ENCODE data around the gene FOXL3.
A peak's percentile ranks its signal among the peaks of the same experiment; 100 is the strongest.
"Not testable (repeated sequence)": the region's sequence is repeated elsewhere in the genome, so short reads cannot be mapped to it uniquely, and the experiment has no call there.

Gene FOXL3

GRCh38 chr7:289756-290553 is at the start of gene FOXL3:
Gene FOXL3, plus strand, starts transcription at chr7:290170. Its CDS starts 0 bp downstream, at chr7:290170.
- peak; percentile 34 for DNase-seq (ENCODE audit: low spot score)

DNA sequence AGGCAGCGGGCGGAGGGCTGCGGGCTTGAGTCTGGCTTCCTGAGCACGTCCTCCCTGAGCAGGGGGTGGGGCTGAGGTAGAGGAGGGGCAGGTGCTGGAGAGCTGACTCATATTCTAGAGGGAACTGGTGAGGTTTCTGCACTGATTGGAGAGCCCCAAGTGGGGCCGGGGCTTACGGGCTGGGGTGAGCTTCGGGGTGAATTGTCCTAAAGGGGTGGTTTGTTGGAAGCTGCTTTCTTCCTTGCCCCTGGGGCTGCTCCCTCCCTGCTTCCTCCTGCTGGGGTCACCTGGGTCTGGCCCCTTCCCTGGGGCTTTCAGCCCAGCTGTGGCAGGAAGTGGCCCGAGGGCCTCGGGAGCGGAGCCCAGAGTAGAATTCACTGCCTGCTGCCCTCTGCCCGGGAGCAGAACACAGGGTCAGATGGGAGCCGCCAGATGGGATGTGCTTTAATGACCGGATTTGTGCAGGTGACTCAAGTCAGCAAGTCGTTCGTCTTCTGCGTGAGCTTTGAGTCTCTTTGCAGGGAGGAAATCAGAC is 49.0 kb upstream of the FOXL3 start:
- no peak for DNase-seq (ENCODE audit: low spot score)

- no peak for DNase-seq (ENCODE audit: low spot score)
Observed at GRCh38 chr7:241513-241912, 48.5 kb upstream of the FOXL3 start.

DNA sequence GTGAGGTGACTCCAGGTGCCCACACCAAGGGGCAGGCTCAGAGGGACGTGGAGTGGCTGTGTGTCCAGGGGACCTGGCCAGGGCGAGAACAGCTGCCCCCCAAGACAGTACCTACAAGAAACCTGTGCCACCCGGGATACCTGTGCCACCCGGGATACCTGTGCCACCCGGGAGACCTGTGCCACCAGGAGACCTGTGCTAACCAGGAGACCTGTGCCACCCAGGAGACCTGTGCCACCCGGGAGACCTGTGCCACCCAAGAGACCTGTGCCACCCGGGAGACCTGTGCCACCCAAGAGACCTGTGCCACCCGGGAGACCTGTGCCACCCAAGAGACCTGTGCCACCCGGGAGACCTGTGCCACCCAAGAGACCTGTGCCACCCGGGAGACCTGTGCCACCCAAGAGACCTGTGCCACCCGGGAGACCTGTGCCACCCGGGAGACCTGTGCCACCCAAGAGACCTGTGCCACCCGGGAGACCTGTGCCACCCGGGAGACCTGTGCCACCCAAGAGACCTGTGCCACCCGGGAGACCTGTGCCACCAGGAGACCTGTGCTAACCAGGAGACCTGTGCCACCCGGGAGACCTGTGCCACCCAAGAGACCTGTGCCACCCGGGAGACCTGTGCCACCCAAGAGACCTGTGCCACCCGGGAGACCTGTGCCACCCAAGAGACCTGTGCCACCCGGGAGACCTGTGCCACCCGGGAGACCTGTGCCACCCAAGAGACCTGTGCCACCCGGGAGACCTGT is 47.0 kb upstream of the FOXL3 start:
- not testable (repeated sequence) for DNase-seq (ENCODE audit: low spot score)

GRCh38 chr7:243580-243978 is 46.4 kb upstream of the FOXL3 start:
- DNase-seq (ENCODE audit: low spot score), result not testable (repeated sequence)

GRCh38 chr7:244974-245373 is 45.0 kb upstream of the FOXL3 start:
- DNase-seq (ENCODE audit: low spot score), result no peak

- DNase-seq (ENCODE audit: low spot score), result no peak
Observed at GRCh38 chr7:245574-246295, 44.2 kb upstream of the FOXL3 start.

DNA sequence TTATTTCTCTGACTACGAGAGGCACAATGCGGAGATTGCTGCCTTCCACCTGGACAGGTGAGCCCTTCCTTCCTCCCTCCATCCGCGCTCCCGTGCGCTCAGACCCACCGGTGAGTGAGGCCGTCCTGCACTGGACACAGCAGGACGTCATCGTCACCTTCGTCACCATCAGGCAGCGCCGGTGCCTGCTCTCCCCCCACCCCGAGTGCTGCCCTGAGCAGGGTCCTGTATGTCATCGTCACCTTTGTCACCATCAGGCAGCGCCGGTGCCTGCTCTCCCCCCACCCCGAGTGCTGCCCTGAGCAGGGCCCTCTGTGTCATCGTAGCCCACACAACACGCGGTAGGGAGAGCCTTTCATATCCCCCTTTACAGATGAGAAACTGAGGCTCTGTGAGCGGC is 43.5 kb upstream of the FOXL3 start:
- DNase-seq (ENCODE audit: low spot score), result no peak

- no peak for DNase-seq (ENCODE audit: low spot score)
Observed at GRCh38 chr7:247181-247580, 42.8 kb upstream of the FOXL3 start.

- DNase-seq (ENCODE audit: low spot score), result no peak
Observed at GRCh38 chr7:247636-248035, 42.3 kb upstream of the FOXL3 start.

DNA sequence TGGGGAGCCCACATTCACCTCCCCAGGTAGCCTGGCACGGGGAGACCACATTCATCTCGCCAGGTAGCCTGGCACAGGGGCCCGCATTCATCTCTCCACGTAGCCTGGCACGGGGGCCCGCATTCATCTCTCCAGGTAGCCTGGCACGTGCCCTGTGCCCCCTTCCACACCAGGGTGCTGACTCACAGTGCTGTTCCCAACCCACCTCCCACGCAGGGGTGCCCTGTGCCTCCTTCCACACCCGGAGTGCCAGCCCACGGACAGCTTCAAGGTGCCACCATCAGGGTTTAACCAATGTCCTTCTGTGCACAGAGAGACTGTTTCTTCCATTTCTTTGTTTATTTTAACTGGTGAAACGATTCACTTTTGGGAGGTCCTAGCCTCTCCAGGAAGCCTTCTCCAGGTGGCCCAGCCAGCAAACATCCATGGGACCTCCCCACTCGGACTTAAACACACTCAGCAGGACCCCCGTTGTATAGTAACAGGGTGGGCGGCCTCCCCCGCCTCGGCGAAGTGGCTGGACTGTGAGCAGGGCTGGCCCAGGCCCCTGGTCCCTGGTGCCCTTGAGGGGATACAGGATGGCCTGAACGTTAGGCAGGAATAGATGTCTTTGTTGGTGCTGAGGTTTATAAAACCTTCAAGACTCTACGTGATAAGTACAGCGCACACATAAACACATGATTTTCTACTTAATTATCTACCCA is 41.1 kb upstream of the FOXL3 start:
- no peak for DNase-seq (ENCODE audit: low spot score)

- no peak for DNase-seq (ENCODE audit: low spot score)
Observed at GRCh38 chr7:249989-250388, 40.0 kb upstream of the FOXL3 start.

- DNase-seq (ENCODE audit: low spot score), result no peak
Observed at GRCh38 chr7:250523-250922, 39.4 kb upstream of the FOXL3 start.

GRCh38 chr7:251005-251404 is 39.0 kb upstream of the FOXL3 start:
- DNase-seq (ENCODE audit: low spot score), result no peak

GRCh38 chr7:251446-252175 is 38.4 kb upstream of the FOXL3 start:
- DNase-seq (ENCODE audit: low spot score), result no peak

GRCh38 chr7:252216-252965 is 37.6 kb upstream of the FOXL3 start:
- no peak for DNase-seq (ENCODE audit: low spot score)

DNA sequence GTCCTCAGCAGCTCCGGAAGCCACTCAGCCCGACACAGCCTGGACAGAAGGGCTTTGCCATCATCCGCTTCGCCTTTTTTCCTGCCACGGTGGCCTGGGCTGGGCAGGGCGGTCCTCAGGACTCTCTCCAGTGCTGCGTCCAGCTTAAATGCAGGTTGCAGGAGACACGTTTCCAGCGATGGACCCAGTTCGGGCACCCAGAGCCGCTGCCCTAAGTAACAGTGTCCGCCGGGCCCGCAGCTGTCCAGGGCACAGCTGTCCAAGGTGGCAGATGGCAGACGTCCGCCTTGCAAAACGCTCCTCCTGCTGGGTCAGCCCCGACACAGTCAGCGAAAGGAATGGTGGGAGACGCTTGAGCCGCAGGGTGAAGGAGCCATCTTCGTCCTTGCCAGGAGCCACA is 37.0 kb upstream of the FOXL3 start:
- DNase-seq (ENCODE audit: low spot score), result no peak

DNA sequence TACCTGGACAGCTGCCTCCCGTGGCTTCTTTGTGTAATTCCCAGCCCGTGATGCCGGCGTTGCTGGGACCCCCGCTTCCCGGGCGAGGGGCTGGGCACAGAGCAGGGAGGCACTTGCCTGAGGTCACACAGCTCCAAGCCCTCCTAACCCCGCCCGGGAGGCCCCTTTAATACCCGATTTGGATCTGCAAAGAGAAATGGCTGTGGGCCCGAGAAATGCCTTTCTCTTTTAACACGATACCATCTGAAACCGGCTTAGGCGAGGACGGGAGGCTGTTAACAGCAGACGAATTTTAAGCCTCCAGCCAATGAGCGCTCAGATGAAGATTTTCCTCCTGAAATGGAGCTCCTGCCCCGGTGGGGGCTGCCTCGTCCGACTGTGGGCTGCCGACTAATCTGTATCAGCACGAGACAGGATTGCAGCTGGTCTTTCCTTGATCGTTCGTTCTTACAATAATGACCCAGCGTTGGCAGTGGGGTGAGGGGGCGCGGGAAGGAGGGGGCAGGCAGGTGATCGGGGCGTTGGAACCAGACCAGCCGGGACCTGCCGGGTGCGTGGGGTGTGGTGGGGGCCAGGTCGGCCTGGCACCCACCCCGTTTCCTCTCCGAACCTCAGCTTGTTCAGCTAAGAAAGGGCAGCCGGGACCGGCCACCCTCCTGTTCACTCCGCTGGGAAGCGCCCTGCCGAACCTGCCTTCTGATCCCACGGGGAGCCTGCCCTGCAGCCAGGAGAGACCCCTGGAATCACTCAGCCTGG is 36.2 kb upstream of the FOXL3 start:
- peak; percentile 65 for DNase-seq (ENCODE audit: low spot score)

DNA sequence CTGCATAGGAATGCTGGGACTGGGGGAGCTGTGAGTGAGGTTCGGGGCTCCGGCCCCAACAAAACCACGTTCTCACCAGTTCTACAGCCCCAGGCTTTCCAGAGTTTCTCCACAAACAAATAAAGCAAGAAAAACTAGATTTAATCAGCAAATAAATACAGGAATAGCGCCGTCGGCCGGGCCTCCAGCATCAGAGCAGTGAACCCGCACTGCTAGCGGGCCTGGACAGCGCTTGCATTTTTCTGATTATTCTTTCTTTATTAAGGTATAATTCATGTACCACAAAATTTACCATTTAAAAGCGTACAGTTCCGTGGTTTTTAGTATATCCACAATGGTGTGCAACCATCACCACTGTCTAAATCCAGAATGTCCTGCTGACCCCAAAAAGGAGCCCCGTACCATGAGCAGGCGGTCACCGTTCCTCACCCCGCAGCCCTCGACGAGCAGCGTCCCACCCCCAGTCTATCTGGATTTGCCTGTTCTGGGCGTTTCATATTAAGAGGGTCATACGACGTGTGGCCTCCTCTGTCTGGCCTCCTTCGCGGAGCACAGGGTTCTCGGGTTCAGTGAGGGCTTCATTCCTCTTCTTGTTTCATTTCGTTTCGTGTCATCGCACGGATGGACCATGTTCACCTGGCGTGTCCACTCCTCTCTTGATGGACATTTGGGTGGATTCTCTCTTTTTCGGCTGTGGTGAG is 35.5 kb upstream of the FOXL3 start:
- no peak for DNase-seq (ENCODE audit: low spot score)
